K562 (cell line): Measurements from ENCODE around the gene AGBL1. TPM values are rescaled to one million over a fixed set of nuclear protein-coding genes. Genes with fewer than 3 reads are reported as not detected.

Source experiments
- ATAC-seq: fragments of 200-7000 bp; cut with Tn5 transposase; 3 replicates; pipeline ENCODE4 v1.9.1; 2020; ENCODE audit warnings: moderate library complexity
- BruUV-seq: library from RNA; stranded (reverse); fragments of 400-500 nt; replicated peaks from 2 replicates; lab custom pipeline; 2021; lab: Mats Ljungman, UMichigan
- CTCF ChIA-PET: fragments of 300-600 bp; formaldehyde crosslinking; extraction: SDS; loops from one replicate; lab custom pipeline; 2021; ENCODE audit warnings: low intra/inter-chr PET ratio; lab: Yijun Ruan, JAX
- POLR2A ChIA-PET: fragments of 300-600, 350-650 bp; sonication (Branson Sonifier 250); formaldehyde crosslinking; extraction: SDS; loops from one replicate; lab custom pipeline; 2021; ENCODE audit warnings: antibody characterized with exemption, inconsistent platforms; lab: Yijun Ruan, JAX
- DNase-seq, 4 experiments: peaks; one replicate each; pipeline versions ENCODE4 v3.0.0 to v3.0.0-alpha.2; 2011 to 2018; ENCODE audit warnings: low spot score in 3 of 4, mixed read lengths in 3 of 4; ENCODE audit errors: extremely low read depth in 1 of 4
- FAIRE-seq: peaks from 2 replicates; lab custom pipeline; 2011; peaks lifted over from hg19 to GRCh38; lab: Jason Lieb, UNC
- H2AFZ ChIP-seq: 2 replicates; pipeline ENCODE4 v1.6.0; 2011; ENCODE audit warnings: low read depth, low read length, control low read depth, inconsistent platforms
- H3K27ac ChIP-seq: fragments of 200-600 bp; 3 replicates; pipeline ENCODE4 v1.8.0; 2011; ENCODE audit warnings: low read depth, mild to moderate bottlenecking, control low read depth, inconsistent platforms, low read length, moderate library complexity, mixed read lengths; ENCODE audit errors: extremely low read depth
- H3K27me3 ChIP-seq, 2 experiments: fragments of 300-600 bp in 1 of 2; 2 replicates in 1 of 2; 3 replicates in 1 of 2; pipeline versions ENCODE4 v1.6.0 to v1.8.0; 2011; ENCODE audit warnings: inconsistent platforms in 2 of 2, low read length in 2 of 2, mild to moderate bottlenecking in 1 of 2, mixed read lengths in 1 of 2, moderate library complexity in 1 of 2; ENCODE audit not compliant: control insufficient read depth in 2 of 2, insufficient read depth in 2 of 2
- H3K36me3 ChIP-seq: fragments of 300-600 bp; 3 replicates; pipeline ENCODE4 v1.8.0; 2011; ENCODE audit warnings: mild to moderate bottlenecking, low read length, inconsistent platforms; ENCODE audit not compliant: control insufficient read depth, insufficient read depth
- H3K4me1 ChIP-seq, 2 experiments: fragments of 200-600 bp in 1 of 2; replicated peaks in 1 of 2; 2 replicates in 1 of 2; 3 replicates in 1 of 2; pipeline versions ENCODE4 v1.5.1 to v1.8.0; 2011; ENCODE audit warnings: inconsistent platforms in 2 of 2, low read length in 2 of 2, mild to moderate bottlenecking in 1 of 2, mixed read lengths in 1 of 2, moderate library complexity in 1 of 2; ENCODE audit not compliant: control insufficient read depth in 2 of 2, insufficient read depth in 2 of 2
- H3K4me2 ChIP-seq: 2 replicates; pipeline ENCODE4 v1.6.1; 2011; ENCODE audit warnings: low read length, control low read depth, inconsistent platforms, mixed read lengths; ENCODE audit not compliant: insufficient read depth
- H3K4me3 ChIP-seq: fragments of 200-600 bp; sonication (generic), shearing (Covaris generic); 2 replicates; pipeline ENCODE4 v1.5.1; 2016; ENCODE audit warnings: control low read depth, inconsistent platforms
- H3K79me2 ChIP-seq: fragments of 200-600 bp; 3 replicates; pipeline ENCODE4 v1.8.0; 2011; ENCODE audit warnings: low read length, inconsistent platforms; ENCODE audit not compliant: control insufficient read depth, insufficient read depth
- H3K9ac ChIP-seq, 2 experiments: 2 replicates each; pipeline versions ENCODE4 v1.6.0 to v1.6.1; 2011; ENCODE audit warnings: low read depth in 2 of 2, low read length in 2 of 2, control low read depth in 1 of 2, inconsistent platforms in 1 of 2, mild to moderate bottlenecking in 1 of 2, mixed read lengths in 1 of 2; ENCODE audit not compliant: insufficient read depth in 1 of 2
- H3K9me1 ChIP-seq: one replicate; pipeline ENCODE4 v1.6.0; 2011; ENCODE audit warnings: inconsistent platforms, mild to moderate bottlenecking, low read length, moderate library complexity; ENCODE audit not compliant: control insufficient read depth, insufficient read depth
- H3K9me3 ChIP-seq: replicated peaks from 2 replicates; pipeline ENCODE4 v1.5.1; 2011; ENCODE audit warnings: low read depth, low read length, inconsistent platforms; ENCODE audit not compliant: control insufficient read depth, insufficient read depth
- H4K20me1 ChIP-seq: replicated peaks from 2 replicates; pipeline ENCODE4 v1.6.1; 2011; ENCODE audit warnings: low read length, inconsistent platforms, mixed read lengths; ENCODE audit not compliant: control insufficient read depth, insufficient read depth
- CBX8 ChIP-seq: fragments of 200-600 bp; sonication (generic); IDR thresholded peaks from 2 replicates; pipeline ENCODE4 v1.6.1; 2012; ENCODE audit warnings: borderline replicate concordance, mixed run types, low read depth, mild to moderate bottlenecking, moderate library complexity, mixed read lengths, low read length, control low read depth, inconsistent platforms; ENCODE audit not compliant: poor library complexity, severe bottlenecking; ENCODE audit errors: extremely low read depth
- CCNT2 ChIP-seq: IDR thresholded peaks from 2 replicates; pipeline ENCODE4 v1.6.1; 2011; ENCODE audit warnings: borderline replicate concordance, low read depth, mild to moderate bottlenecking, moderate library complexity, mixed read lengths, low read length; ENCODE audit not compliant: insufficient read length; ENCODE audit errors: extremely low read depth
- HCFC1 ChIP-seq: IDR thresholded peaks from 2 replicates; pipeline ENCODE4 v1.6.1; 2012; ENCODE audit warnings: low read depth, low read length, improper control_type of control experiment
- NR2F6 ChIP-seq: fragments of 450-650 bp; formaldehyde crosslinking; IDR thresholded peaks from 2 replicates; pipeline ENCODE4 v1.4.0; 2020; ENCODE audit warnings: mild to moderate bottlenecking
- NR4A1 ChIP-seq, 2 experiments: fragments of 250-450 bp in 1 of 2; fragments of 450-650 bp in 1 of 2; sonication (Bioruptor Pico) in 1 of 2; IDR thresholded peaks; 2 replicates each; pipeline versions ENCODE4 v1.4.0 to v1.6.1; 2016 to 2020; ENCODE audit warnings: mild to moderate bottlenecking in 2 of 2, missing compliant biosample characterization in 1 of 2, missing genetic modification characterization in 1 of 2, moderate library complexity in 1 of 2
- PHF21A ChIP-seq: fragments of 450-650 bp; IDR thresholded peaks from 2 replicates; pipeline ENCODE4 v1.6.1; 2017; ENCODE audit warnings: low read depth, borderline replicate concordance
- POU5F1 ChIP-seq: fragments of 150-350 bp; IDR thresholded peaks from 2 replicates; pipeline ENCODE4 v1.6.1; 2014; ENCODE audit warnings: borderline replicate concordance, low read length, low read depth, mild to moderate bottlenecking; ENCODE audit not compliant: partially characterized antibody
- TAF15 ChIP-seq: fragments of 200-400 bp; formaldehyde crosslinking; IDR thresholded peaks from 2 replicates; pipeline ENCODE4 v1.6.1; 2017; ENCODE audit warnings: mild to moderate bottlenecking, low read depth, low read length, moderate library complexity
- XRCC5 ChIP-seq: fragments of 200-400 bp; formaldehyde crosslinking; IDR thresholded peaks from 2 replicates; pipeline ENCODE4 v1.6.1; 2017; ENCODE audit warnings: low read depth, mild to moderate bottlenecking, low read length
- WGBS: fragments of 100-300 bp; shearing (Covaris generic); methylation state at CpG from one replicate; pipeline ENCODE4 v1.1.6; 2016; ENCODE audit warnings: low coverage, mixed read lengths; ENCODE audit not compliant: insufficient coverage; ENCODE audit errors: missing lambda C conversion rate; 5-methylcytosine and 5-hydroxymethylcytosine counted together
- in situ Hi-C: fragments of 300-500 bp; cut with MboI; formaldehyde crosslinking; loops from 4 replicates; pipeline ENCODE4 v1.15.0; 2018; ENCODE audit warnings: inconsistent platforms, mixed read lengths
- intact Hi-C: fragments of 100-400 bp; cut with micrococcal nuclease; formaldehyde crosslinking; loops from 2 replicates; pipeline ENCODE4 v1.14.2; 2022
- polyA plus RNA-seq, 8 experiments: library from polyadenylated mRNA; depleted of rRNA in 4 of 8; stranded (reverse) in 5 of 8; unstranded in 3 of 8; fragments of >200 nt; fragmentation: Nextera tagmentation in 2 of 8; fragmentation: Illumina TruSeq in 1 of 8; extraction: Ambion mirVana in 2 of 8; extraction: Trizol in 1 of 8; gene quantifications; 2 replicates each; pipeline versions ENCODE4 v1.2.1 to v1.2.3, GENCODE V29; 2011 to 2014; ENCODE audit warnings: inconsistent platforms in 1 of 8, missing spikeins in 1 of 8
- total RNA-seq, 7 experiments: library from RNA; depleted of rRNA in 6 of 7; stranded (reverse); fragments of >200 nt in 6 of 7; fragmentation: Illumina TruSeq in 2 of 7; extraction: Trizol in 2 of 7; gene quantifications; 2 replicates each; pipeline versions ENCODE4 v1.2.1 to v1.2.3, GENCODE V29; 2011 to 2021; ENCODE audit warnings: low replicate concordance in 1 of 7
- TF ChIP-seq, protein P1 (sequence below): fragments of 450-650 bp; formaldehyde crosslinking; IDR thresholded peaks from 2 replicates; pipeline ENCODE4 v1.4.0; 2022; ENCODE audit warnings: mild to moderate bottlenecking, moderate library complexity
- TF ChIP-seq, protein P2 (sequence below): fragments of 250-450 bp; sonication (Bioruptor Pico); IDR thresholded peaks from 2 replicates; pipeline ENCODE4 v1.6.1; 2021; ENCODE audit warnings: mild to moderate bottlenecking
- TF ChIP-seq, protein P3 (sequence below): sonication (generic); formaldehyde crosslinking; IDR thresholded peaks from 2 replicates; pipeline ENCODE4 v1.8.1; 2022; ENCODE audit warnings: missing genetic modification reagents
- TF ChIP-seq, protein P4 (sequence below), 3 experiments: fragments of 200-800 bp in 1 of 3; fragments of 250-450 bp in 1 of 3; fragments of 450-650 bp in 1 of 3; sonication (Bioruptor Pico) in 1 of 3; sonication (Bioruptor generic) in 1 of 3; formaldehyde crosslinking in 1 of 3; IDR thresholded peaks; 2 replicates each; pipeline versions ENCODE4 v1.6.1 to v1.8.0; 2016 to 2022; ENCODE audit warnings: mild to moderate bottlenecking in 2 of 3, missing genetic modification characterization in 2 of 3, missing compliant biosample characterization in 1 of 3, moderate library complexity in 1 of 3

Gene AGBL1
- total and polyA plus RNA-seq, 9 of the 15 experiments (the other 6 are each of a cell fraction or from before 2014, with no cell fraction given), result not detected

DNA sequence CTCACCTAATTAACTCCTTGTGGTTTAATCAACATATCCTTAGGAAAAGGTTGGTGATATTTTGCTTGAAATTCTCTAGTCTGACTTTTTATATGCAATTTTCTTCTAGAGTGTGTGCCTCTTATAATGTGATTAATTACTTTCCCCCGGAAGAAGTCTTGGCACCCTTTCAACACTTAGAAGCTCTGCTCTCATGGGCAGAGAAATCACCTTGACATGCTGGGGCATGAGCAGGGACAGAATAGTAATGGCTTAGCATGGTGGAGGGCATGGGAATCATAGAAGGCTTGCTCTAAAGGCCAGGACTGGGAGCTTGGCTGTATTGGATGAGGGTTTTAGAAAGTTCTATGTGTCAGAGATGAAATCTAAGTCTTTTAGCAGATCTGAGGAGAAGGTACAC is 293.5 kb downstream of the AGBL1 start:
- H2AFZ ChIP-seq, result no peak overlapping the region
- no peak for DNase-seq
- no peak for FAIRE-seq
- intact Hi-C loops, result no loop called here
- no peak overlapping the region for H3K4me3 ChIP-seq
- WGBS, result 0% methylated on average over 1 of the region's 1 CpG
- TF ChIP-seq NR2F6 (CRISPR knock-in tag) (no peak), POU5F1 (no peak), HCFC1 (no peak), XRCC5 (no peak), PHF21A (no peak), CCNT2 (no peak), CBX8 (no peak), NR4A1 (CRISPR knock-in tag; IDR thresholded peaks at IDR 0.05) (no peak), NR4A1 (tag; IDR thresholded peaks at IDR 0.05) (no peak), TAF15 (no peak)
- TF ChIP-seq, protein P1, sequence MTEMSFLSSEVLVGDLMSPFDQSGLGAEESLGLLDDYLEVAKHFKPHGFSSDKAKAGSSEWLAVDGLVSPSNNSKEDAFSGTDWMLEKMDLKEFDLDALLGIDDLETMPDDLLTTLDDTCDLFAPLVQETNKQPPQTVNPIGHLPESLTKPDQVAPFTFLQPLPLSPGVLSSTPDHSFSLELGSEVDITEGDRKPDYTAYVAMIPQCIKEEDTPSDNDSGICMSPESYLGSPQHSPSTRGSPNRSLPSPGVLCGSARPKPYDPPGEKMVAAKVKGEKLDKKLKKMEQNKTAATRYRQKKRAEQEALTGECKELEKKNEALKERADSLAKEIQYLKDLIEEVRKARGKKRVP (CRISPR knock-in tag), result no peak
- TF ChIP-seq, protein P2, sequence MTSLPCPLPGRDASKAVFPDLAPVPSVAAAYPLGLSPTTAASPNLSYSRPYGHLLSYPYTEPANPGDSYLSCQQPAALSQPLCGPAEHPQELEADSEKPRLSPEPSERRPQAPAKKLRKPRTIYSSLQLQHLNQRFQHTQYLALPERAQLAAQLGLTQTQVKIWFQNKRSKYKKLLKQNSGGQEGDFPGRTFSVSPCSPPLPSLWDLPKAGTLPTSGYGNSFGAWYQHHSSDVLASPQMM, result no peak
- TF ChIP-seq, protein P3, sequence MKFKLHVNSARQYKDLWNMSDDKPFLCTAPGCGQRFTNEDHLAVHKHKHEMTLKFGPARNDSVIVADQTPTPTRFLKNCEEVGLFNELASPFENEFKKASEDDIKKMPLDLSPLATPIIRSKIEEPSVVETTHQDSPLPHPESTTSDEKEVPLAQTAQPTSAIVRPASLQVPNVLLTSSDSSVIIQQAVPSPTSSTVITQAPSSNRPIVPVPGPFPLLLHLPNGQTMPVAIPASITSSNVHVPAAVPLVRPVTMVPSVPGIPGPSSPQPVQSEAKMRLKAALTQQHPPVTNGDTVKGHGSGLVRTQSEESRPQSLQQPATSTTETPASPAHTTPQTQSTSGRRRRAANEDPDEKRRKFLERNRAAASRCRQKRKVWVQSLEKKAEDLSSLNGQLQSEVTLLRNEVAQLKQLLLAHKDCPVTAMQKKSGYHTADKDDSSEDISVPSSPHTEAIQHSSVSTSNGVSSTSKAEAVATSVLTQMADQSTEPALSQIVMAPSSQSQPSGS (CRISPR knock-in tag), result no peak
- TF ChIP-seq, protein P4, sequence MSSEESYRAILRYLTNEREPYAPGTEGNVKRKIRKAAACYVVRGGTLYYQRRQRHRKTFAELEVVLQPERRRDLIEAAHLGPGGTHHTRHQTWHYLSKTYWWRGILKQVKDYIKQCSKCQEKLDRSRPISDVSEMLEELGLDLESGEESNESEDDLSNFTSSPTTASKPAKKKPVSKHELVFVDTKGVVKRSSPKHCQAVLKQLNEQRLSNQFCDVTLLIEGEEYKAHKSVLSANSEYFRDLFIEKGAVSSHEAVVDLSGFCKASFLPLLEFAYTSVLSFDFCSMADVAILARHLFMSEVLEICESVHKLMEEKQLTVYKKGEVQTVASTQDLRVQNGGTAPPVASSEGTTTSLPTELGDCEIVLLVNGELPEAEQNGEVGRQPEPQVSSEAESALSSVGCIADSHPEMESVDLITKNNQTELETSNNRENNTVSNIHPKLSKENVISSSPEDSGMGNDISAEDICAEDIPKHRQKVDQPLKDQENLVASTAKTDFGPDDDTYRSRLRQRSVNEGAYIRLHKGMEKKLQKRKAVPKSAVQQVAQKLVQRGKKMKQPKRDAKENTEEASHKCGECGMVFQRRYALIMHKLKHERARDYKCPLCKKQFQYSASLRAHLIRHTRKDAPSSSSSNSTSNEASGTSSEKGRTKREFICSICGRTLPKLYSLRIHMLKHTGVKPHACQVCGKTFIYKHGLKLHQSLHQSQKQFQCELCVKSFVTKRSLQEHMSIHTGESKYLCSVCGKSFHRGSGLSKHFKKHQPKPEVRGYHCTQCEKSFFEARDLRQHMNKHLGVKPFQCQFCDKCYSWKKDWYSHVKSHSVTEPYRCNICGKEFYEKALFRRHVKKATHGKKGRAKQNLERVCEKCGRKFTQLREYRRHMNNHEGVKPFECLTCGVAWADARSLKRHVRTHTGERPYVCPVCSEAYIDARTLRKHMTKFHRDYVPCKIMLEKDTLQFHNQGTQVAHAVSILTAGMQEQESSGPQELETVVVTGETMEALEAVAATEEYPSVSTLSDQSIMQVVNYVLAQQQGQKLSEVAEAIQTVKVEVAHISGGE (CRISPR knock-in tag; IDR thresholded peaks at IDR 0.05), result no peak
- no peaks in the 10 kb centered on the region for H3K4me1 ChIP-seq
- no peak overlapping the region for H3K27ac ChIP-seq
- CTCF ChIA-PET, result no interaction called here
- ATAC-seq, result no peak
- no peak overlapping the region for H3K9ac ChIP-seq
- POLR2A ChIA-PET, result no interaction called here
- no peaks in the 10 kb centered on the region; the same call in 1 of the 2 replicates for H3K9me3 ChIP-seq
- no peak overlapping the region for H3K4me2 ChIP-seq
- no peaks in the 10 kb centered on the region for H3K27me3 ChIP-seq
- in situ Hi-C loops, result no loop called here
- no peaks in the 10 kb centered on the region for H3K79me2 ChIP-seq
- H3K9me1 ChIP-seq, result no peaks in the 10 kb centered on the region
- no peaks in the 10 kb centered on the region for H4K20me1 ChIP-seq
- H3K36me3 ChIP-seq, result no peaks in the 10 kb centered on the region
- no TSS peak for BruUV-seq
